Measurements from ENCODE around the gene MRPL52.
A peak's percentile ranks its signal among the peaks of the same experiment; 100 is the strongest.
"Not testable (repeated sequence)": the region's sequence is repeated elsewhere in the genome, so short reads cannot be mapped to it uniquely, and the experiment has no call there.

Gene MRPL52

DNA sequence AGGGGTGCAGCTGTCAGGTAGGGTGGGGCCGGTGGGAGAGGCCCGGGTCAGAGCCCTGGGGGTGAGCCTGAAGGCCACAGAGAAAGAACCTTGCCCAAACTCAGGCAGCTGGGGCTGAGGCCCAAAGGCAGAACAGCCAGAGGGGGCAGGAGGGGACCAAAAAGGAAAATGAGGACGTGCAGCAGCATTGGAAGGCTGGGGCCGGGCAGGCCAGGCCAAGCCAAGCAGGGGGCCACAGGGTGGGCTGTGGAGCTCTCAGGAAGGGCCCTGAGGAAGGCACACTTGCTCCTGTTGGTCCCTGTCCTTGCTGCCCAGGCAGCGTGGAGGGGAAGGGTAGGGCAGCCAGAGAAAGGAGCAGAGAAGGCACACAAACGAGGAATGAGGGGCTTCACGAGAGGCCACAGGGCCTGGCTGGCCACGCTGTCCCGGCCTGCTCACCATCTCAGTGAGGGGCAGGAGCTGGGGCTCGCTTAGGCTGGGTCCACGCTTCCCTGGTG, 17.2 kb downstream of the MRPL52 start:
- H3K27ac ChIP-seq: peak overlapping the region; percentile 77
- no peaks in the 10 kb centered on the region for H3K9me3 ChIP-seq (ENCODE audit: low read depth, low read length)
- TF ChIP-seq FOXP2 (optimal IDR thresholded peaks at IDR 0.05; ENCODE audit: control extremely low read depth, extremely low read length, insufficient read depth) (no peak), EZH2 (IDR thresholded peaks at IDR 0.05) (no peak), POLR2AphosphoS5 (IDR thresholded peaks at IDR 0.05; ENCODE audit: borderline replicate concordance, low read depth, low read length) (no peak)
- no peak overlapping the region for H3K4me3 ChIP-seq
- H3K9ac ChIP-seq (ENCODE audit: insufficient read length): no peak overlapping the region
- DNase-seq (ENCODE audit: low read depth, low spot score): no peak
- H3K36me3 ChIP-seq (ENCODE audit: insufficient read depth, low read length): peaks cover 40% of the 10 kb centered on the region

DNA sequence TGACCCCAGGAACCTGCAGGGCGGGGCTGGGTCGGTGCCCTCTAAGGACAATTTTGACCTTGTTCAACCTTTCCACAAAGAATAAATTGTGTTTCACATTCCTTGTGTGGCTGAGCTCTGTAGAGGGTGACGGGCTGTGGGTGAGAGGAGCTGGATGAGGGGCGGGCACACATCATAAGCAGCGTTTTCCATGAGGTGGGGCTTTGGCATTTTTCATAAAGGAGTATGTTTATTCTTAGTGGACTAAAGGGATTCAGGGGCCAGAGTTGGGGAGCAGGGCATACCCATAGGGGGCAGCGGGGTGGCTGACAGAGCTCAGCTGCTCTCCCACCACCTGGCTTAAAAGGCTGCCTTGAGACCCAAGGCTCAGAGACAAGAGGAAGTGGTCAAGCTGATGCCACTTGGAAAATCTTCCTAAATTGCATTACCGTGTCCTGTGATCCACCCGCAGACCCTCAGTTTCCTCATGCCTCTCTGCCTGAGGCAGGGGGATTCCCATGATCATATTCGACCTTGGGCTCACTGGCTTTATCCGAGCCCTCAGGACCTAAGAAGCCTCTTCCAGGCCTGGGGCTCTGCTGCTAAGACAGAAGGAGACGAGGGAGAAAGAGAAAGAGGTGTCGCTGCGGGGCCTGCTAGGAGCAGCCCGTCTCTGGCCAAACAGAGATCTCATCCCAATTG, 18.1 kb downstream of the MRPL52 start:
- TF ChIP-seq FOXP2 (optimal IDR thresholded peaks at IDR 0.05; ENCODE audit: control extremely low read depth, extremely low read length, insufficient read depth) (no peak), EZH2 (IDR thresholded peaks at IDR 0.05) (no peak), POLR2AphosphoS5 (IDR thresholded peaks at IDR 0.05; ENCODE audit: borderline replicate concordance, low read depth, low read length) (no peak)
- H3K27ac ChIP-seq: peak overlapping the region; percentile 97
- DNase-seq (ENCODE audit: low read depth, low spot score): no peak
- H3K4me3 ChIP-seq: peak overlapping the region; percentile 68
- H3K9me3 ChIP-seq (ENCODE audit: low read depth, low read length): no peaks in the 10 kb centered on the region
- H3K36me3 ChIP-seq (ENCODE audit: insufficient read depth, low read length): peaks cover 31% of the 10 kb centered on the region
- peak overlapping the region; percentile 73 for H3K9ac ChIP-seq (ENCODE audit: insufficient read length)

DNA sequence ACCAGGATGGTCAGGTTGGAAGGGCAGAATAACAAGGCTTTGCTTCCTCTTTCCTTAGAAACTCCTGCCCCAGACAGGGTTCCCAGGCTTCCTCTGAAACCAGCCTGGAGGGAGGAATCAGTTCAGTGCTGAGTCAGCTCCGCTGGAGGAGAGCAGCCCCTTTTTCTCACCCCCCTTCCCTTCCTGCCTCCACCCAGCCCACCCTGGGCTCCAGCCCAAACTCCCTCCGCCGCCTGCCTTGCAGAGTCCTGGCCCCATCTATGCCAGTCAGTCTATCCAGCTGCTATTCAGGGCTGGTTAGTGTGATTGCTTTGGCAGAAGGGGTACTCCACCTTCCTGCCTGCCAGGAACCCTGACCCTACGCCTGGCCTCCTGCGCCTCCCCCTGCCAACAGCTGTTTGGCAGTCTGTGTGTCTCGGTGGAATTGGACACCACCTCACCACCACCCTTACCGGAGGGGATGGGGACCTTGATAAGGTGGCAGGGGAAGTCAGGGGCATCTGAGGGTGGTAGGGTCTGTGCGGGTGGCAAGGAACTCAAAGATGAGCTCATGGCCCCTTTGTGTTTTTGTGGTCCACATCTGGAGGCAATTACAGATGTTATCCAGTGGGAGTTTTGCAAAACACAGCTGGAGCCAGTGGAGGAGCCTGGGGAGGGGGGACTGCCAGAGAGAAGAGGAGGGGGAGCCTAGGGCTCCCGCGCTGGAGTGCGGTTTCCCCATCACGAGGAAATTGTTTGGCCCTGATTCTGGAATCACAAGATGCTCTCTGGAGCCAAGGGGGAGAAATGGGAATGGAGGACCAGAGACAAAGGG, 18.9 kb downstream of the MRPL52 start:
- DNase-seq (ENCODE audit: low read depth, low spot score): peak; percentile 92
- TF ChIP-seq FOXP2 (optimal IDR thresholded peaks at IDR 0.05; ENCODE audit: control extremely low read depth, extremely low read length, insufficient read depth) (no peak), POLR2AphosphoS5 (IDR thresholded peaks at IDR 0.05; ENCODE audit: borderline replicate concordance, low read depth, low read length) (no peak; the same call in none of the 2 replicates), EZH2 (IDR thresholded peaks at IDR 0.05) (no peak)
- Histone ChIP-seq H3K27ac (peak overlapping the region; percentile 97), H3K36me3 (ENCODE audit: insufficient read depth, low read length) (peaks cover 23% of the 10 kb centered on the region; the same call in 1 of the 2 replicates), H3K9ac (ENCODE audit: insufficient read length) (peak overlapping the region; percentile 73), H3K9me3 (ENCODE audit: low read depth, low read length) (no peaks in the 10 kb centered on the region), H3K4me3 (peak overlapping the region; percentile 68)

DNA sequence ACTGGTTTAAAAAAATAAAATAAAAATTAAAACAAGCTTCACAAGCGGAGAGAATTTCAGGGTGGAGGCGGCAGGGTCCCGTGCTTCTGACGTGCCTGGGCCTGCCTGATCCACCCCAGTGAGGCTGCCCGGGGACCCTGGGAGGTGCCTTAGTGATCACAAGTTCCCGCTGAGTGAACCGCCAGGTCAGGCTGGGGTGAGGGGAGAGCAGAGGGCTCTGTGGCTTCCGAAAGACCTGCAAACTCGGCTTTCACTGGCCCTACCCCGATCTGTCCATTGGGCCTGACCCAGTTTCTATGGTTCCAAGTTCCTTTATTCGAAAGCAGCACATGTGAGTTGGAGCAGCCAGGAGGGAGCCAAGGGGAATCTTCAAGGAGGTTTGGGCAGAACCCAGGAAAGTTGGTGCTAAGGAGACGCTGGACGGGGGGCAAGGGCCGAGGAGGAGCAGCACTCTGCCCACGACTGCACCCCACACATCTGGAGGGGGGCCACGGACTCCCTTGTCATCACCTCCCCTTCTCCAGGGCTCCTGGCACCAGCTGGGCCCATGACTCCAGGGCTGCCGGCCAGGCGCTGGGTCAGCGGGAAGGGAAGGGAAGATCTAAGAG, 19.6 kb downstream of the MRPL52 start:
- TF ChIP-seq FOXP2 (optimal IDR thresholded peaks at IDR 0.05; ENCODE audit: control extremely low read depth, extremely low read length, insufficient read depth): no peak
- TF ChIP-seq EZH2 (IDR thresholded peaks at IDR 0.05): no peak
- no peak for TF ChIP-seq POLR2AphosphoS5 (IDR thresholded peaks at IDR 0.05; ENCODE audit: borderline replicate concordance, low read depth, low read length)
- Histone ChIP-seq H3K36me3 (ENCODE audit: insufficient read depth, low read length) (peaks cover 18% of the 10 kb centered on the region; the same call in 1 of the 2 replicates), H3K4me3 (peak overlapping the region; percentile 68), H3K9ac (ENCODE audit: insufficient read length) (peak overlapping the region; percentile 75), H3K9me3 (ENCODE audit: low read depth, low read length) (no peaks in the 10 kb centered on the region), H3K27ac (peak overlapping the region; percentile 97)
- DNase-seq (ENCODE audit: low read depth, low spot score): no peak

DNA sequence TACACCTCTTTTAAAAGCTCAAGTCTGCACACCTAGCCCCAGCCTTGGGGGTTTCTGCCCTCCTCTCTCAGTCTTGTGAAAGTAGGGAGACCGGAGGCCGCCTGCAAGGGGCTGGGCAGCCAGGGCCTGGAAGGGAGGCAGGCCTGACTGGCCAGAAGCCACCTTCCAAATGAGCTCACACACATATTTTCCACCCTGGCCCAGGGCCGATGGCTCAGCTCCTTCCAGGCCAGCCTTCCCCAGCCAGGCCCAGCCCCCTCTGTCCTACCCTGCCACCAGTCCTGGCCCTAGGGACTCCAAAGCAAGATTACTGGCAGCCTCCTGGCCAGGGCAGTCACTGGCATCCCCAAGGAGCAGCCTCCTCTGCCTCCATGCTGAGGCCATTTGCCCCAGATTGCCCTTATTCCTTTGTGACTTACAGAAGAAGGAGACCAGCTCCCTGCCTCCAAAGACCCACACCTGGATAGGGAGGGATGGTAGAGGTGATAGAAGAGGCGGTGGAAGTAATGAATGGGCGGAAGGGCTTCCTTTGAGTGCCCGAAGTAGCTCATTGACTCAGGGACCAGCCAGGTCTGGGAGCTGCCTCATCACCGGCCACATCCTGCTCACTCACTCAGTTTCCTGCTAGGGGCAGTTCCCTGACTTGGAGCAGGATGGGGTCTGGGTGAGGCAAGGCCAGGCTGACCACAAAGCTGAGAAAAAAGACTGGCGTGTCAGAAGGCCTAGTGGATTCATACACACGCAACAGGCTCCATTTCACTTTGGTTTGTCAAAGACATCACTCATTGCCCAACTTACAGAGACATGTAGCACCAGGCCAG, 21.5 kb downstream of the MRPL52 start:
- H3K36me3 ChIP-seq (ENCODE audit: insufficient read depth, low read length): peaks cover 3% of the 10 kb centered on the region; the same call in 1 of the 2 replicates
- no peak overlapping the region for H3K4me3 ChIP-seq
- no peak overlapping the region for H3K9ac ChIP-seq (ENCODE audit: insufficient read length)
- H3K27ac ChIP-seq: peak overlapping the region; percentile 17; the same call in 1 of the 2 replicates
- TF ChIP-seq EZH2 (IDR thresholded peaks at IDR 0.05) (no peak), FOXP2 (optimal IDR thresholded peaks at IDR 0.05; ENCODE audit: control extremely low read depth, extremely low read length, insufficient read depth) (no peak), POLR2AphosphoS5 (IDR thresholded peaks at IDR 0.05; ENCODE audit: borderline replicate concordance, low read depth, low read length) (no peak)
- no peak for DNase-seq (ENCODE audit: low read depth, low spot score)
- no peaks in the 10 kb centered on the region for H3K9me3 ChIP-seq (ENCODE audit: low read depth, low read length)

DNA sequence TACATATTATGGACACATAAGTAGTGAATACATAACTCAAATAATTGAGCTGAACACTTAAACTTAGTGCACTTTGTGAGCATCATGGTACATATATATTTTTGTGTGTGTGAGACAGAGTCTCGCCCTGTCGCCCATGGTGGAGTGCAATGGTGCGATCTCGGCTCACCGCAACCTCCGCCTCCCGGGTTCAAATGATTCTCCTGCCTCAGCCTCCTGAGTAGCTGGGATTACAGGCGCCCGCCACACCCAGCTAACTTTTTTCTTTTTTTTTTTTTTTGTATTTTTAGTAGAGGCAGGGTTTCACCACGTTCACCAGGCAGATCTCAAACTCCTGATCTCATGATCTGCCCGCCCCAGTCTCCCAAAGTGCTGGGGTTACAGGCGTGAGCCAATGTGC, 22.5 kb downstream of the MRPL52 start:
- H3K9ac ChIP-seq (ENCODE audit: insufficient read length); DNase-seq (ENCODE audit: low read depth, low spot score); H3K4me3 ChIP-seq; H3K9me3 ChIP-seq (ENCODE audit: low read depth, low read length); H3K36me3 ChIP-seq (ENCODE audit: insufficient read depth, low read length); H3K27ac ChIP-seq: not testable (repeated sequence)

DNA sequence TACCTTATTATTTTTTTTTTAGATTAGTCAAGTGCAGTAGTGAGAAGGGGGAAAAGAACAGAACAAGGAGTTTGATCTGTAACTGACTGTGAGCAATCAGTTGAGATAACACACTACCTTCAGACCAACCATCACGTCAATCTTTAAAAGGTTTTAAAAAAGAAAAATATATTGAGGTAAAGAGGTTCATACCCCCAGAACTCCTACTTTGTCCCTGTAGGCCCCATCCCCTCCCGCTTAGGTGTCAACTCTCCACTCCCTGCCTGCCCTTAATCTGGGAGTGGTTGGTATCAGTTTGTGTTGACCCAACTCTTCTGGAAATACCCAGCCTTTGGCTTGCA, 22.9 kb downstream of the MRPL52 start:
- no peaks in the 10 kb centered on the region for H3K36me3 ChIP-seq (ENCODE audit: insufficient read depth, low read length)
- no peak overlapping the region for H3K27ac ChIP-seq
- no peaks in the 10 kb centered on the region for H3K9me3 ChIP-seq (ENCODE audit: low read depth, low read length)
- TF ChIP-seq EZH2 (IDR thresholded peaks at IDR 0.05) (no peak), FOXP2 (optimal IDR thresholded peaks at IDR 0.05; ENCODE audit: control extremely low read depth, extremely low read length, insufficient read depth) (no peak)
- no peak for DNase-seq (ENCODE audit: low read depth, low spot score)
- H3K9ac ChIP-seq (ENCODE audit: insufficient read length): no peak overlapping the region
- H3K4me3 ChIP-seq: no peak overlapping the region

Measured in SK-N-MC (cell line).